Suppressor macrophage treated with lipopolysaccharide for 4 hours (primary cell): ENCODE data around the gene KMO.

Source experiments
- DNase-seq: peaks from one replicate; pipeline ENCODE4 v3.0.0-alpha.2; 2020

Gene KMO

DNA sequence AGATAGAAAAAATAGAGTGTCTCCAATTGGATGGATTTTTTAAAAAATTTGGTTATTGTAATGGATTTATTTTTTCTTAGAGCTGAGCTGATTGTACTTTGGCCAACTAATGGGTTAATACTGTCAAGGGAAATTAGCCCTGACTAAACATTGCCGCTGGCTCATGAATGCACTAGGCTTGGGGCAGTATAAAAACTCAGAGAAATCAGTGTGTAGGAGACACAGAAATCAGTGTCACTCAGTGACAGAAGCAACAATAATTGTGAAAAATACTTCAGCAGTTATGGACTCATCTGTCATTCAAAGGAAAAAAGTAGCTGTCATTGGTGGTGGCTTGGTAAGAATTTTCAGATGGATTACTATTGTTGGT lies at the start of gene KMO:
TSS of gene KMO (plus strand) at position 217 of the 370 bp plus-strand sequence. CDS start at position 284, 67 bp downstream.
- DNase-seq, result peak; percentile 71

DNA sequence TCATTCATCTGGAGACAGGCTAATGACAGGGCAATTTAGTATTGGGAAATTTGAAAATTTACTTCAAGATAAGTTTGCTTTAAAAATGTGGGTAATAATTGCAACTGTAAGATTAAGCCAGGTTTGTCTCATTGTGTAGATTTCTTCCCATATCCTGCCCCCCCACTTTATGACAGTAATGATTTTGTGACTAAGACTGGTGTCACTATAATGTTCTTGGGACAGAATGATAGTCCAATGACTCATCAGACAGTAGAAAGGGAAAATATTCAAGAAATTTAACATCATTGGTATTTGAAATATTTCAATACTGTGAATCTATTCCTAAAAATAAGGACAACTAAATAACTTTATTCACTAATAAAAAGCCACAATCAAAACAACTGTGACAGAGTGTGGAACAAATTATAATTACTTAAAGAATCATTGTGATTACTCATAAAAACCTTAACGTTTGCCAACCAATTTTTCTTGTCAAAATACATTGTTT lies 49.4 kb upstream of the KMO start:
- peak; percentile 46 for DNase-seq

DNA sequence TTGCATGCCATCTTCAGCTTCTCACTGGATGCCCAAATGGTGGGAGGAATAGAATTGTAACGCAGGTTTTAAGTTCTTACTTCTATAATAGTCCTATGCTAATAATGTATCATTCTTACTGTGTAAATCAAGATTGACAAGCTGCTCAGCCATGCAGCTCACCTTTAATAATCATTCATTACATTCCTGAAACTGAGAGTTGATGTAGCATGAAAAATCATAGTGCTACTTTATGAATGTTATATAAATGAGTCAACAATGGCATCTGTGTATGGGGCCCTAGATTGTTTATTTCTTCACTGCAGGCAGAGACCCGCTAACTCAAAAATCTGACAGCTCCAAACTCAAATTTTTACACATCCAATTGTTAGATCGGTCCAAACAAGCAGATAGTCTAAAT lies 47.0 kb upstream of the KMO start:
- DNase-seq, result no peak

DNA sequence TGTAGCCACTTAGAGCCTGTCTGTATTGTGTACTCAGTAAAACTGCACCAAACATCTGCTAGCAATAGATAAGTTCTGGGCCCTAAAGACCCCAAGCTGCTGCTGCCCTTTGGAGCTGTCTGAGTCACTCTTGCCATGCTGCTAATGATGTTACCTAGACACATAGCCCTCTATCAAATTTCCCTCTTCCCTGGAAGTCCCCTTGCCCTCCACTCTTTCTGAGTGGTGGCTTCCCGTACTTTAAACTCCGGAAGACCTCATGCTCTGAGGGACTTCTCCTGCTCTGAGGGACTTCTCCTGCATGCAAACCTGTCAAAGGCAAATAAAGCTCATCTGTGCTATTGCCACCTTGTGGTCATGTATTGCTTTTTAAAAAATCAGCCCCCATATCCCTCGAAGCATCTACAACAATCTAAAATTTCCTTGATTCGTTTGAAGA lies 46.6 kb upstream of the KMO start:
- no peak for DNase-seq

DNA sequence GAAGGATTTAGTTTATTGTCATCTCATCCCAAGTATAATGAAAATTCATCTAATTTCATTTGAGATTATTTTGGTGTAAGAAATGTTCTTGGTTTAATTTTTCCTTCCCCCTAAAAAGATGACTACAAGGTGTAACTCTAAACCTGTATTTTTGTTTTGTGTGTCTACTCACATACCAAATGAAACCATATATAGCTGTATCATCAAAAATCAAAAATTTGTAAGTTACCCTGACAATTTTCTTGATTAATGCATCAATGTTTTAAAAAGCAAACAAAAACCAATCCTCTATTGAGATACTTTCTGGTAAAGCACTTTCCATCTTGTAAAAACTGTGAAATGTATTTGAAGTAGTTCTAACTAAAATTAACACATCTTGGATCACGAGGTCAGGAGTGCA lies 43.4 kb upstream of the KMO start:
- DNase-seq, result no peak

DNA sequence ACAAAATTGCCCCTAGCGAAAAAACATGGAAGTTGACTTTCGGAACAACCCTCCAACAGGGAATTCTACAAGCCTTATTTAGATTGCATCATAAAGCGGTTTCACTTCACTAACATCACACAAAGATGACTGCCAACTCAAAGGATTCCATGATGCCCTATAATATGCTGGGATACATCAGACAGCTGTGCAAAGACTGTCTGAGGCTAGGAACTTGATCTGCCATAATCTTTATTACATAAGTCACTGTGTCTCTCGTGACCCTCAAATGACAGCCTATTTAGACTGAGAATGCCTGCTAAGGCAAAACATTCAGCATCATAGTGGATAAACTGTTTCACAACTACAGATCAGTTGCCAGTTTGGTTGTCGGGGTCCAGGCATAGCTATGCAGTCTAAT lies 36.4 kb upstream of the KMO start:
- DNase-seq, result no peak

DNA sequence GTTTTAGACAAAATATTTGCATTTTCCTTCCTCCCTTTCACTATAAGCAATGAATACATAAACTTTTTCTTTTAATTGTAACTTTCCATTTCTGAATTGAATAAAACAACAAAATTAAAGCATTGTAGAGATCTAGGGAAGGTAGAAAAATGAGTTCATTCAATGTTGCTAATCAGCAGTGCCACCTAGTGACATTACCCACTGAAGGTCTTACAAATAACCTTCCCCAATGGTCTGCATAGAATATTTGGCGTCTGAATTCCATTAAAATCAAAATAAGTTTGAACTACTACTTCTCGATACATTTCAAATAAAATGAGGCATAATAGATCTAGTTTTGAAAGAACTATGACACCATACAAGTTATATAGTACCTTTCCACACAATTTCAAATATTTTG lies 32.3 kb upstream of the KMO start:
- peak; percentile 32 for DNase-seq

DNA sequence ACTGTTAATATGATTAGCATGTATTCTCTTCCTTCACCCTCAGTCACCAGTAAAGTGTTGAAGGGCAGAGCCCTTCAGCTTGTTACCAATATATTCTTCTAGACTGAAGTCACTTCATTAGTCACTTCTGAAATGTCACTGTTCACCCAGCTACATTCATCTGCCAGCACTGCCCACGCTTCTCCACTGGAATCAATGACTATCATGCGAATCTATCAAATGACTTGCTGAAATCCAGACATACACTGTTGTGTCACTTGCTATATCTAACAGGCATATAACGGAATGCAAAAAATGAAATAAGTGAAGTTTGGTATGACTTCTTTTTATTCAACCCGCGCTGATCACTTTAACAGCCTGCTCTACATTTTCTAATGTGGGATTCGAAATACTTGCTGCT lies 28.7 kb upstream of the KMO start:
- DNase-seq, result peak; percentile 27

DNA sequence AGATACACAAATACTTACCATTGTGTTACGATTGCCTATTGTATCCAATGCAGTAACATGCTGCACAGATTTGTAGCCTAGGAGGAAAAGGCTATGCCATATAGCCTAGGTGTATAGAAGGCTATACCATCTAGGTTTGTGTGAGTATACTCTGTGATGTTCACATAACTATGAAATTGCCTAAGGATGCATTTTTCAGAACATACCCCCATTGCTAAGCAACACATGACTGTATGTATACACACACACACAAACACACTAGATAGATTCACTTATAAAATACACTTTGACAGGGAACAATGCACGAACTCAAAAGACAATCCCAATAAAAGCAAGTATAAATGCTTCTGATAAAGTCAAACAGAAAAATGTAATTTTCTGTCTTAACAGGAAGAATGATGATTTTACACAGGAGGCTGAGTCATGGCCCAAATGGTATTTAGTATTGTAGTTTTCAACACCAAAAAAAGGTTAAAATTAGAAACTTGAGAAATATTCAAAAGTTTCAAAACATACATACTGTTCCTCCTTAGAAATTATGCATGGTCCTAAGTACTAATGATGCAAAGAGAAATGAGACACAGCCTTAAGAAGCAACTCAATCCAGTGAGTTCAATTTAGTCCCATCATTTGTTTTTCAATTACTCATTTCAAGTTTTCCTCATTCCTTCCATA lies 24.9 kb upstream of the KMO start:
- peak; percentile 54 for DNase-seq

DNA sequence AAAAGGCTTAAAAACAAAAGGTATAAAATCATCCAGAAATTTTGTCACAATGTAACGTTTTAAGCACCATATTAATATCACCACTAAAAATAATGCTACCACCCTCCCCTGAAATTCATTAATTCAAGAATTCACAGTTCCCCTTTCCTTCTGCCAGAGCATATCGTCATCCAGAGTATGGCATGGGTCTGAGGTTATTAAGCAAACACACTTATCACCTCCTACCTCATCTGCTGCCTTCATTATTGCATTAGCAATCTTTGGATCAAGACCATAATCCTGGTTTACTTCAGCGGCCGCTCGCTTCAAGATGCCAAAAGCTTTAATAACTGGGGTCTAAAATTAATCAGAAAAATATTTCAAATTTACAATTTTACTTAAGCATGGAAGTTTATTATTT lies 18.8 kb upstream of the KMO start:
- DNase-seq, result no peak

DNA sequence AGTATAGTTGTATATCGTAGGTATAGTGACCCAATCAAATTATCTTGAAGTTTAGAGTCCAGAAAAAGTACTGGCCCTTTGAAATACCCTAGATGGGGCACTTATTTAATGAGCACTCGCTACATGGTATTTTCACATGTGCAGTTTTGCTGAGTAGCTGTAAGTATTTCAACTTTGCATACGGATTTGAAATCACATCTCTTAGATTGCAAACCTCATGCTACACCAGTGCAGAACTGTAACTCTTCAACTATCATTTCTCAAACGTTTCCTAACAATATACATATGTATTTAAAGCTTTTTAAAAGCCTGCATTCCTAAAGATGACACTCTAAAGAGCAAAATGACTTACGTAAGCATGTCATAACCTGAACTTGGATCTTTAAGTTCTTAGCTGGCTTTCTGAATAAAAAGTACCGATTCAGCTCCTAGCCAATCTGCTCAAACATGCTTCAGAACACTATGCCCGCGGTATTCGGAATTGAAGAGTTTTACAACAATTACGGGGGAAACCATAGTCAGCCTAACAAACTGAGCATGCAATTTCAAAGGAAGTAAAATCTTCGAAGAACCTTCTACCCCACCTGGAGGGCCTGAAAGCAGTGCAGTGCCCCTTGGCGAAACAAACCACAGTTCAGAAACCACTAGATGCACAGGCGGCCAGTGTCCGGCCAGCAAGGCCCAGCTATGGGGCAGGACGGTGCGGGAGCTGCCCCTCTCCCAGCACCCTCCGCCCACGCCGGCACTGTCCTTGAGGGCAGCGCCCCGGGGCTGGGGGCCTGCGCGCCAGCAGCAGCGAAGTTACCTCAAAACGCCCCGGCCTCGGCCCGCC lies 13.5 kb upstream of the KMO start:
- DNase-seq, result peak; percentile 42

DNA sequence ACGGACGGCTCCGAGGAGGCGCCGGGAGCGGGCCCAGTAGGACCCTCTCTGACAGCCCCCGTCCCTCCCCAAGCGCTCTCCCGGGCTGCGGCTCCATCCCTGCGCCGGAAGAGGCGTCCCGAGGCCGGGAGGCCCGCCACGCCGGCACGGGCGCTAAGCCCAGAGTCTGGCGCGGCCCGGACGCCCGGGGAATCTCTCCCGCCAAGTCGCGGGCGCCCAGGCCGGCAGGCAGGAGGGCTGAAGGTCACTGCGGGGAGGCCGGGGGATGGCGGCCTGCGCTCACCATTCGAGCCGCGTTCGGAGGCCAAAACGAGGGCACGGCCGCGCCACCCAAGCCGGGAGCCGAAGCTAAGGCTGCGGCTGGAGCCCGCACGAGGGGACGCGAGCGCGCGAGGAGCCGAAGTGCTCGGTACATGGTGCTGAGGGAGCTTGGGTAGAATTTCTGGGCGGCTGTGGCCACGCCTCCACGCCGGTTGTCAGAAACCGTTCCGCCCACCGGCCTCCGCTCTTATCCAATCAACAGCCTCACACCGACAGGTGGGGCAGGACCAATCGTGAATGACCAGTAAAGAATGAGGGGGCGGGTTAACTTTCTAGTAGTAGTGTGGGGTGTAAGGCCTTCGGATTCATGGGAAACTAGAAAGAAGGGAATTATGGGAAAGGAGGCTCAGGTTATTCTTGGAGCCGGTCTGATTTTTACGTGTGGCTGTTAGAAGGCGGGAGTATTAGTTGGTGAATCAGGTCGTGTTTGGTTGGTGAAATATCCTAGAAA lies 12.7 kb upstream of the KMO start, which contains the start of gene FH:
TSS of gene FH (minus strand) at position 448 of the 772 bp plus-strand sequence. CDS start at position 415, 33 bp downstream.
- peak; percentile 98 for DNase-seq

DNA sequence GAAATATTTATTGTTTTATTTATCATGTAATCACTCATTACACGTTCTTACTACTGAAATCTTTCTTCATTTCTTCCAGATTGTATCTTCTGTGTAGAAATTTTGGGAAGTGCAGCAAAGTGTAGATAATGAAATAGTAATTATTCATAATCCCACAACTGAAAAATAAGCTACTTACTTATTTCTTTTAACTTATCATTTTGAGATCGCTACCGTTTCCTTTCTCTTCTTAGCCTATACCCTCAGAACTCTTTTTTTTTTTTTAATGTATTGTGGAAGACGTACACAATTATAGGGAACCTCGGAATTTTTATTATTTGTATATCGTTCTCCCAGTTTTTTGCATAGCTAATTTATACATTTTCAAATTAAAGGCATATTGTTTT lies 12.1 kb upstream of the KMO start:
- no peak for DNase-seq

DNA sequence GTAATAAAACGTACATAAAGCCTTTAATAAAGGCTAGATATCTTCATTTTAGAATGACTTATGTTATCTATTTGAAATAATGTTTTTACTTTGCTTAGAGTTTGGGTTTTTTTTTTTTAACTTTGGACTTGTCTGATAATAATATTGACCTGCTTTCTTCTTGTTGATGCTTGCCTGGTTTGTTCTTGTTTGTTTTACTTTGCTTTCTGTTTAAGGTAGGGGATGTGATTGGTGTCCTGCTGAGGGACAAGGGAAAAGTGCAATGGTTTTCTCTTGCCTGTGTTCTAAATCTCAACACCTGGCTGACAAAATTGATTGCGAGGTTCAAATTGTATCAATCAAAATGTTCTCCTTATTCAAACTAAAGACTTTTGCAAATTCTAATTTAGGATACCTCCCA lies 10.5 kb upstream of the KMO start:
- no peak for DNase-seq

DNA sequence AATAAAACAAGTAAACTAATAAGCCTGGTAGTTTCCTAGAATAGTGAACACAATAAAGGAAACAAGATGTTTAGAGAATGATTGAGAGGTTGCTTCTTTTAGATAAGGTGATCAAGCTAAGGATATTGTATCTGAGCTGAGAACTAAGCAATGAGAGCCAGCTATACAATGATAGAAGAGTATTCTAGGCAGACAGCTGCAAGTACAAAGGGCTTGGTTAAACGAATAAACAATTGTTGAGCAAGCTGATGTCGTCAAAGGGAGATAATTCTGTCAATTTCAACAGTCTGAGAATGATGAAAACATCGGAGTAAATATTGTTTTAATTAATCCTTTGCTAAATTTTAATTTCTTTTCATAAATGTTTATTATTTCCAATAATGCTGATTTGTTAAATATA lies 7.2 kb upstream of the KMO start:
- DNase-seq, result no peak

DNA sequence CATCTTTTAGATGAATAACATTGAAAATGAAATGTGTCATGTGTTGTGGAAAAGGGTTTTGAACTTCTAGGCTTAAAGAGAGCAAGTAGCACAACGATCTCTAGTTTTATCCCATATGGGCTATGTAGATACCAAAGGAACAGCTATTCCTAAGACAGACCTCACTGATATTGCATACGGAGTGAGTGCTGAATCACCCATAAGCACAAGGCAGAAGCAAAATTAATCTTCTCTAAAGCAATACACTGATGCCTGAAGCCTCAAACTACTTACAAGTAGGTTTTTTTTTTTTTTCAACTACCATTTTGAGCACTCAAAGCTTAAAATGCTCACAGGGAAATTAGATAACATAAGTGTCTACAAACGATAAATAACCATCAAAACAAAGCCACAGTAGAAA lies 5.0 kb upstream of the KMO start:
- no peak for DNase-seq

DNA sequence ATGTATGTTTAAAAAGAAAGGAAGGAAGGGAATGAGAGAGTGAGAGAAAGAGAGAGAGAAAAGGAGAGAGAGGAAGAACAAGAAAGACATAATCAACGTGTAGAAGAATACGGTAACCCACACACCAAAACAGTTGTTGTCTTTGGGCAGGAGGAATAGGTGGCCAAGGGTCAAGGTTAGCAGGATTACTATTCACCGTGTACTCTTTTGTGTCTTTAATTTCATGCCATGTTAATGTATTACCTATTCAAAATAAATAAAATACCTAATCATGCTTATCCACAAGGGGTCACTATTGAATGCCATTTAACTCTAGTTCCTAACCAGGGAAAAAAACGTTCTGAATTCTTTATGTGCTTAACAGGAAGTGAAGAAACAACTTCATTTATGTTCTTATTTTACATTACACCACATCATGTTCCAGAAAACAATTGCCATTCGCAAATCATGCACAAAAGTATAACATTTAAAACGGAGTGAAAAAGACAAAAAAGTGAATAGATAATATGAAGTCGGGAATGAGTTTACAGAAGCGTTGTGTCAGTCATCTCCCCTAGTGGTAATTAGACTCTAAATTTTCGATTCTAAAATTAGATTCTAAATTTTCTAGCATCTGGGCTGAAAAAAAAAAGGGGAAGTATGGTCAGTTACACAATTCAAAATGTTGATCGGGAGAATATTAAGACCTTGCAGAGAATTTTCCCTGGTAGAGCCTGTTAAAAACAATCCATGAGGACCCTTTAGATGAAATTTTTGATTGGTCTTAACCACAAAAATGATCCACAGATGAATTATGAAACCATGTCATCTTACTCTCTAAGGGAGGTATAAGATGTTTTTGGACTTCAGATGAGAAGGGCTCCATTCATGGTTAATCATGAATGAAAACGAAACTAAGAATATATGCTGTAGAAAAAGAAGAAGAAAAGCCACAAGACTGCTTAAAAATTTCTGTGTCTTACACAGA lies 700 bp upstream of the KMO start:
- peak; percentile 89 for DNase-seq

DNA sequence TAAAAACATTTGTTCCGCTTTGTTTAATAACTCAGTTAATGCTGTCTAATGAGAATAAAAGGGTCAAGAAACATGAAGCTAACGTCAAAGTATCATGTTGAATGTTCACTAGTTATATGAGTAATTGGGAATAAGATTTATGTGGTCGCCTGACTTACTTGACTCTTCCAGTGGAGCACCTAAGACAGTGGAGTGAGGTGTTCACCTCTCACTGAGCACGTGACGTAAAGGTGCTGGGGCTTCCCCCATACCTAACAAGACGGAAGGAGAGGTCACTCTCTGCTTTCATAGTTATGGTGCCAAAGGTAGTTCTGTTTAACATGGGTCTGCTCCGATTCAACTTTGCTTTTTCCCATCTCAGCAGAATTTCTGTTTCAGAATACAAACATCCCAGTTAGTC lies 686 bp downstream of the KMO start:
- DNase-seq, result peak; percentile 28

DNA sequence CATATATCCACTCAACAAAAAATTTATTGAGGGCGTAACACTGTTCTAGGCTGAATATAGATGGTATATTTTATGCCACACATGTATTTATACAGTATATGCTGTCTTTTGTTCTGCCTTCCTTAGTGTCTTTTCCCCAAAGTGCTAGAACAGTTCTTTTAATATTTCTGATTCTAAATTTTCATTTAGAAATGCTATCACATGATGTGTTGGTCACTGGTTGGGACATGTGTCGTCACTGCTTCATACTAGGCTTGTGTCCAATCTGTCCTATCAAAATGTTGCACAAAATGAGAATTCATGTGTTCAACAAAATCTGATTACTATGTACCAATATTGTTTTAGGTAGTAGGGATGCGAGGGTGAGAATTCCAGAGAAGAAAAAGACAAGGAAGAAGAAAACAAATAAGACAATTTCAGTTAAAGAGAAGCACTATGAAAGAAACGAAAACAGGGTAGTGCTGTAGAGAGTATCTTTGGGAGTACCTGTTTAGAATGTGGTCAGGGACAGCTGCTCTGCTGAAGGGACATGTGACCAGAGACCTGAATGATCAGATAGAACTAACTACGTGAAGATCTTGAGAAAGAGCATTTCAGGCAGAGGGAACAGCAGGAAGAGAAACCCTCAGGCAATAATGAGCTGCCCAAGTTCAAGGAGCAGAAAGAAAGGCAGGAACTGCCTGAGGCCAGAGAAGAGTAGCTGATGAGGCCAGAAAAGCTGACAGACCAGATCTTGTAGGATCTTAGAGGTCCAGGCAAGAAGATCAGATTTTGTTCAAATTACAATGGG lies 1.3 kb downstream of the KMO start:
- DNase-seq, result peak; percentile 71

DNA sequence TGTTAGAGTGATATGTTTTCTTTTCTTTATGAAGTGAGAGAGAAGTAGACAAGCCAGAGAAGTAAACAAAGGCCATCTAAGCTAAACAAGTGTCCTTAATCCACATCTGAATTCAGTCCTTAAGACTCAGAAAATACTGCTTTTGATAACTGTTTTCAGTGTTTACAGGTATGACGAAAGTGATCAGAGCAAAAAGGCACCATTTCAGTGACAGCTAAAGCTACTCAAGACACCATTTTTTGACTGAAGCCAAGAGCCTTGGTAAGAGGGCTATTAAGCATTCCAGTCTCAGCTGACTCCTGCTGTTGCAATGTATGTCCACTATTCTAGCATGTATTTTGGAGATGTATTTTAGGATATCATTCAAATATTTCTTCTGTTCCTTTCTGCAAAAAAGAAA lies 4.1 kb downstream of the KMO start:
- DNase-seq, result no peak

DNA sequence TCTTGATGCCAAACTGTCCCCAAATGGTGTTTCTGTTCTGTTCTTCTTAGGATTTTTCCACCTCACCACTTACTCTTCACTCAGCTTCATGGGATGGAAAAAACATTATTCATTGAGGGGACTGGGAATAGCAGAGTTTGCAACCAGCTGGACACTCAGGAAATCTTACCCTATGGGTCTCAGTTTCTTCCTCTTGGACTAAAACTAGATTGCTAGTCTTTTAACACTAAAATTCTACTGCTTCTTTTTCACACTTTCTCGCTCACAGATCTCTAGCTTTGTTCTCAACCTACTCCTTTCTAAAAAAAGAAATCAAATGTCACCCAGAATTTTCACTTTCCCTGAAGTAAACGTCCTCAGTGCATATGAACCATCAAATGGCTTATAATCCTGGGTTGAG lies 4.8 kb downstream of the KMO start:
- no peak for DNase-seq
